DMS114 treated with DMSO at 0.1 percent for 48 hours (cell line): Measurements from ENCODE around the gene MTHFR.
"Not testable (repeated sequence)": the region's sequence is repeated elsewhere in the genome, so short reads cannot be mapped to it uniquely, and the experiment has no call there.

ENCODE experiments used
- DNase-seq: peaks from one replicate; lab custom pipeline; 2025; ENCODE audit not compliant: unreplicated experiment; lab: John Stamatoyannopoulos, UW

MTHFR gene

GRCh38 chr1:11833900-11834299 lies 28.1 kb upstream of the MTHFR start:
- no peak for DNase-seq

- no peak for DNase-seq
These were observed 27.7 kb upstream of the MTHFR start for GRCh38 chr1:11833497-11833896.

GRCh38 chr1:11831945-11832725 lies 26.4 kb upstream of the MTHFR start:
- no peak for DNase-seq

- DNase-seq = no peak
These were observed 22.7 kb upstream of the MTHFR start for GRCh38 chr1:11828511-11828910.

GRCh38 chr1:11826946-11827345 lies 21.2 kb upstream of the MTHFR start:
- DNase-seq = no peak

GRCh38 chr1:11825131-11825530 lies 19.4 kb upstream of the MTHFR start:
- no peak for DNase-seq

GRCh38 chr1:11823366-11824137 lies 17.8 kb upstream of the MTHFR start:
- no peak for DNase-seq

- no peak for DNase-seq
These were observed 16.3 kb upstream of the MTHFR start for GRCh38 chr1:11822091-11822490.

GRCh38 chr1:11817192-11817591 lies 11.4 kb upstream of the MTHFR start:
- no peak for DNase-seq

- no peak for DNase-seq
These were observed 7.3 kb upstream of the MTHFR start for GRCh38 chr1:11813021-11813420.

- no peak for DNase-seq
These were observed 1.4 kb upstream of the MTHFR start for GRCh38 chr1:11807133-11807532.

- DNase-seq = no peak
These were observed 658 bp upstream of the MTHFR start for GRCh38 chr1:11806307-11806936.

GRCh38 chr1:11804666-11805421 lies 920 bp downstream of the MTHFR start:
- no peak for DNase-seq

- DNase-seq = not testable (repeated sequence)
These were observed 1.7 kb downstream of the MTHFR start for GRCh38 chr1:11803924-11804665.

GRCh38 chr1:11802973-11803885 lies 2.5 kb downstream of the MTHFR start:
- peak; percentile 34 for DNase-seq

GRCh38 chr1:11802616-11802972 lies 3.2 kb downstream of the MTHFR start:
- no peak for DNase-seq

GRCh38 chr1:11800756-11801433 lies 4.9 kb downstream of the MTHFR start:
- DNase-seq = no peak

- no peak for DNase-seq
These were observed 5.4 kb downstream of the MTHFR start for GRCh38 chr1:11800391-11800755.

- DNase-seq = no peak
These were observed 5.9 kb downstream of the MTHFR start for GRCh38 chr1:11799896-11800295.
